ENCODE data around the gene TNIK. TPM values are rescaled to one million over a fixed set of nuclear protein-coding genes. Genes with fewer than 3 reads are reported as not detected.

Gene TNIK
- total and polyA plus RNA-seq, 2 of the 13 experiments (the other 11 are each of a cell fraction or from before 2014, with no cell fraction given), result 0.15 to 0.22 TPM

GRCh38 chr3:171013822-171014748 lies 446.1 kb downstream of the TNIK start (continued):
- TF ChIP-seq ZNF142 (CRISPR knock-in tag; IDR thresholded peaks at IDR 0.05) (no peak), HMG20B (CRISPR knock-in tag; conservative IDR thresholded peaks at IDR 0.05) (peak; percentile 80), ZHX1 (CRISPR knock-in tag; IDR thresholded peaks at IDR 0.05; ENCODE audit: low read depth) (no peak), RFXAP (CRISPR knock-in tag; IDR thresholded peaks at IDR 0.05; ENCODE audit: borderline replicate concordance) (no peak), KLF15 (CRISPR knock-in tag; IDR thresholded peaks at IDR 0.05; ENCODE audit: borderline replicate concordance) (no peak; the same call in 1 of the 2 replicates), ZNF280D (CRISPR knock-in tag; IDR thresholded peaks at IDR 0.05) (0 out of 2 replicates have a peak, but pooled peaks have one; percentile 44), ZNF574 (CRISPR knock-in tag; IDR thresholded peaks at IDR 0.05) (peak; percentile 60; the same call in 1 of the 2 replicates), ZFP62 (CRISPR knock-in tag; IDR thresholded peaks at IDR 0.05) (no peak), SPEN (CRISPR knock-in tag; IDR thresholded peaks at IDR 0.05; ENCODE audit: low read depth) (no peak), ZMYM4 (CRISPR knock-in tag; IDR thresholded peaks at IDR 0.05) (peak; percentile 91), TEAD3 (CRISPR knock-in tag; optimal IDR thresholded peaks at IDR 0.05; ENCODE audit: borderline replicate concordance) (peak; percentile 85)

All from HepG2 (cell line).